MM.1S (cell line): ENCODE measurements around the gene ENO1.

Experiments
- DNase-seq: peaks from one replicate; pipeline ENCODE4 v3.0.0-alpha.2; 2015
- H2AFZ ChIP-seq: fragments of 300-600 bp; sonication (generic); 2 replicates; pipeline ENCODE4 v1.6.0; 2016; ENCODE audit warnings: antibody characterized with exemption, low read length
- H3F3A ChIP-seq: fragments of 300-600 bp; sonication (generic); 2 replicates; pipeline ENCODE4 v1.6.1; 2016; ENCODE audit warnings: mild to moderate bottlenecking, antibody characterized with exemption, low read length, moderate library complexity, mixed read lengths; ENCODE audit not compliant: insufficient read depth
- H3K27ac ChIP-seq: fragments of 300-600 bp; sonication (generic); 2 replicates; pipeline ENCODE4 v1.5.1; 2016; ENCODE audit warnings: mild to moderate bottlenecking, low read length
- H3K27me3 ChIP-seq: fragments of 300-600 bp; sonication (generic); replicated peaks from 2 replicates; pipeline ENCODE4 v1.6.0; 2016; ENCODE audit warnings: low read length; ENCODE audit not compliant: insufficient read depth
- H3K36me3 ChIP-seq: fragments of 300-600 bp; sonication (generic); replicated peaks from 2 replicates; pipeline ENCODE4 v1.6.1; 2016; ENCODE audit warnings: mild to moderate bottlenecking, low read length, mixed read lengths; ENCODE audit not compliant: insufficient read depth
- H3K4me1 ChIP-seq: fragments of 300-600 bp; sonication (generic); 2 replicates; pipeline ENCODE4 v1.6.1; 2016; ENCODE audit warnings: low read length, mixed read lengths
- H3K4me2 ChIP-seq: fragments of 300-600 bp; sonication (generic); 2 replicates; pipeline ENCODE4 v1.6.0; 2016; ENCODE audit warnings: low read depth, low read length
- H3K4me3 ChIP-seq: fragments of 300-600 bp; sonication (generic); 2 replicates; pipeline ENCODE4 v1.5.1; 2016; ENCODE audit warnings: low read length, mixed read lengths
- H3K79me2 ChIP-seq: fragments of 300-600 bp; sonication (generic); 2 replicates; pipeline ENCODE4 v1.6.1; 2016; ENCODE audit warnings: mixed run types, low read length, mixed read lengths
- H3K9ac ChIP-seq: fragments of 300-600 bp; sonication (generic); 2 replicates; pipeline ENCODE4 v1.6.1; 2016; ENCODE audit warnings: low read length, mixed read lengths
- H3K9me2 ChIP-seq: fragments of 300-600 bp; sonication (generic); replicated peaks from 2 replicates; pipeline ENCODE4 v1.6.1; 2016; ENCODE audit warnings: mild to moderate bottlenecking, low read length, mixed read lengths; ENCODE audit not compliant: insufficient read depth
- H3K9me3 ChIP-seq: fragments of 300-600 bp; sonication (generic); replicated peaks from 2 replicates; pipeline ENCODE4 v1.6.1; 2016; ENCODE audit warnings: mild to moderate bottlenecking, low read length, mixed read lengths; ENCODE audit not compliant: insufficient read depth
- H4K20me1 ChIP-seq: fragments of 300-600 bp; sonication (generic); 2 replicates; pipeline ENCODE4 v1.6.1; 2016; ENCODE audit warnings: mild to moderate bottlenecking, low read length, moderate library complexity, mixed read lengths; ENCODE audit not compliant: insufficient read depth
- CTCF ChIP-seq: fragments of 300-600 bp; sonication (generic); IDR thresholded peaks from 2 replicates; pipeline ENCODE4 v1.5.1; 2016; ENCODE audit warnings: antibody characterized with exemption, low read length, mixed read lengths
- EZH2 ChIP-seq: fragments of 300-600 bp; sonication (generic); optimal IDR thresholded peaks from 2 replicates; pipeline ENCODE3; 2017; ENCODE audit warnings: low read depth, mild to moderate bottlenecking, antibody characterized with exemption, low read length, mixed read lengths
- EZH2phosphoT487 ChIP-seq: fragments of 300-600 bp; sonication (generic); IDR thresholded peaks from 2 replicates; pipeline ENCODE4 v1.6.1; 2018; ENCODE audit warnings: antibody characterized with exemption, low read length

The ENO1 gene

GRCh38 chr1:8871965-8872399 is 6.5 kb downstream of the ENO1 start:
- Histone ChIP-seq H3K4me3 (no peak overlapping the region), H3K27ac (no peak overlapping the region), H3K36me3 (peaks cover 48% of the 10 kb centered on the region), H3K4me1 (peaks cover 30% of the 10 kb centered on the region; the same call in 1 of the 2 replicates), H3K9ac (no peak overlapping the region), H2AFZ (no peak overlapping the region), H3K9me3 (no peaks in the 10 kb centered on the region), H3K9me2 (no peaks in the 10 kb centered on the region), H3F3A (peaks cover 27% of the 10 kb centered on the region; the same call in 1 of the 2 replicates), H3K4me2 (no peak overlapping the region), H4K20me1 (peaks cover 58% of the 10 kb centered on the region), H3K79me2 (peaks cover 95% of the 10 kb centered on the region), H3K27me3 (no peaks in the 10 kb centered on the region)
- no peak for TF ChIP-seq CTCF
- DNase-seq: no peak

GRCh38 chr1:8871539-8871935 is 6.9 kb downstream of the ENO1 start:
- Histone ChIP-seq H3K36me3 (peaks cover 49% of the 10 kb centered on the region), H3K9me3 (no peaks in the 10 kb centered on the region), H3K27ac (no peak overlapping the region), H4K20me1 (peaks cover 58% of the 10 kb centered on the region), H3K4me3 (no peak overlapping the region), H3K4me1 (peaks cover 30% of the 10 kb centered on the region; the same call in 1 of the 2 replicates), H3K4me2 (no peak overlapping the region), H3K79me2 (peaks cover 95% of the 10 kb centered on the region), H3K9me2 (no peaks in the 10 kb centered on the region), H3K27me3 (no peaks in the 10 kb centered on the region), H3K9ac (no peak overlapping the region), H3F3A (peaks cover 26% of the 10 kb centered on the region; the same call in 1 of the 2 replicates), H2AFZ (no peak overlapping the region)
- no peak for DNase-seq
- TF ChIP-seq EZH2: no peak
- TF ChIP-seq EZH2phosphoT487: no peak
- peak; percentile 30; the same call in 1 of the 2 replicates for TF ChIP-seq CTCF

- TF ChIP-seq EZH2phosphoT487 (no peak), EZH2 (no peak), CTCF (no peak)
- no peak for DNase-seq
- Histone ChIP-seq H3K27me3 (no peaks in the 10 kb centered on the region), H3K27ac (no peak overlapping the region), H3K4me1 (peaks cover 27% of the 10 kb centered on the region; the same call in 1 of the 2 replicates), H3K79me2 (peaks cover 93% of the 10 kb centered on the region), H3K9me3 (no peaks in the 10 kb centered on the region), H2AFZ (no peak overlapping the region), H3K4me2 (no peak overlapping the region), H3K9me2 (no peaks in the 10 kb centered on the region), H3K4me3 (no peak overlapping the region), H3K36me3 (peaks cover 52% of the 10 kb centered on the region), H4K20me1 (peaks cover 51% of the 10 kb centered on the region), H3K9ac (no peak overlapping the region), H3F3A (peaks cover 20% of the 10 kb centered on the region; the same call in 1 of the 2 replicates)
Measured at GRCh38 chr1:8870616-8871538, 7.6 kb downstream of the ENO1 start.
